Left lung (tissue), 10 donors: ENCODE data around the gene MYO15A. TPM values are rescaled to one million over a fixed set of nuclear protein-coding genes. Genes with fewer than 3 reads are reported as not detected.

Source experiments
- ATAC-seq: fragments of 200-7000 bp; cut with Tn5 transposase; one replicate; pipeline ENCODE4 v1.9.1; 2020; ENCODE audit warnings: moderate library complexity
- DNase-seq, 4 donors: peaks; one replicate each; pipeline ENCODE4 v3.0.0-alpha.2; 2013 to 2020
- H3K27ac ChIP-seq, 2 donors: fragments of 200-600 bp; sonication (generic) in 1 of 2; one replicate each; pipeline versions ENCODE4 v1.5.0 to v1.8.0; 2020 to 2021
- H3K27me3 ChIP-seq, 2 donors: fragments of 200-600 bp; sonication (generic) in 1 of 2; one replicate each; pipeline versions ENCODE4 v1.5.0 to v1.8.0; 2020 to 2021
- H3K36me3 ChIP-seq, 2 donors: fragments of 200-600 bp; sonication (generic) in 1 of 2; one replicate each; pipeline versions ENCODE4 v1.5.0 to v1.8.0; 2020 to 2021
- H3K4me1 ChIP-seq, 2 donors: fragments of 200-600 bp; one replicate each; pipeline ENCODE4 v1.8.0; 2021
- H3K4me3 ChIP-seq, 2 donors: fragments of 200-600 bp; sonication (generic) in 1 of 2; one replicate each; pipeline versions ENCODE4 v1.5.0 to v1.8.0; 2020 to 2021; ENCODE audit warnings: mild to moderate bottlenecking in 1 of 2
- H3K9me3 ChIP-seq, 2 donors: fragments of 200-600 bp; sonication (generic) in 1 of 2; one replicate each; pipeline versions ENCODE4 v1.5.0 to v1.8.0; 2020 to 2021
- intact Hi-C, 2 donors: fragments of 100-400 bp; cut with DNase I; formaldehyde crosslinking; loops; one replicate each; pipeline versions ENCODE4 v1.11.2 to v1.14.2; 2022
- polyA plus RNA-seq, 6 donors: library from polyadenylated mRNA; unstranded; fragments of 120-200 nt; gene quantifications; one replicate each; pipeline ENCODE4 v1.2.1, GENCODE V29; 2013; ENCODE audit not compliant: insufficient read length in 6 of 6
- total RNA-seq, 2 donors: library from RNA; stranded (reverse); fragmentation: NEBNext Ultra II Directional; extraction: Animal tissue kit (Norgen Biotek cat#: 25700); gene quantifications; one replicate each; pipeline ENCODE4 v1.2.1, GENCODE V29; 2021
- TF ChIP-seq, protein P1 (sequence below), 2 donors: fragments of 200-600 bp; sonication (generic) in 1 of 2; IDR thresholded peaks; one replicate each; pipeline versions ENCODE4 v1.5.0 to v1.8.0; 2021; ENCODE audit warnings: antibody characterized with exemption in 2 of 2
- donor health status: DM: no; HTN: yes; CAD: no.
- donor health status: DM: no; HTN: no; CAD: no.

The MYO15A gene
- total and polyA plus RNA-seq, 8 donors, result 1.3 to 3.2 (median 2.6) TPM

DNA sequence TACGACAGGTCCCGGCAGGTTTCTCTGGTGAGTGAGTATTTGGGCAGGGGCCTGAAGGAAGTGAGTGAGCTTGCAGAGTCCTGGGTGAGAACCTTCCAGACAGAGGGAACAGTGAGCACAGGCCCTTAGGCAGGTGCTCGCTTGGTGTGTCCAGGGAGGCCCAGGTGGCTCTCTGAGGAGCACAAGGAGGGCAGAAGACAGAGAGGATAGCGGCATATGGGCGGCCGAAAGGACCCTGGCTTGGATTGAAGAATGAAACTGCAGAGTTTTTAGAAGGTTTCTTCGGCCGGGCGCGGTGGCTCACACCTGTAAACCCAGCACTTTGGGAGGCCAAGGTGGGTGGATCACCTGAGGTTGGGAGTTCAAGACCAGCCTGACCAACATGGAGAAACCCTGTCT lies 14.1 kb upstream of the MYO15A start:
- Histone ChIP-seq H3K4me3 (no peak overlapping the region), H3K9me3 (no peaks in the 10 kb centered on the region), H3K4me1 (no peaks in the 10 kb centered on the region), H3K27me3 (no peaks in the 10 kb centered on the region), H3K27ac (no peak overlapping the region), H3K36me3 (peaks cover 0 to 85% of the 10 kb centered on the region in 2 donors)
- ATAC-seq (no peak), DNase-seq (peak in 1 of 4 donors; percentile 59)
- TF ChIP-seq, protein P1, sequence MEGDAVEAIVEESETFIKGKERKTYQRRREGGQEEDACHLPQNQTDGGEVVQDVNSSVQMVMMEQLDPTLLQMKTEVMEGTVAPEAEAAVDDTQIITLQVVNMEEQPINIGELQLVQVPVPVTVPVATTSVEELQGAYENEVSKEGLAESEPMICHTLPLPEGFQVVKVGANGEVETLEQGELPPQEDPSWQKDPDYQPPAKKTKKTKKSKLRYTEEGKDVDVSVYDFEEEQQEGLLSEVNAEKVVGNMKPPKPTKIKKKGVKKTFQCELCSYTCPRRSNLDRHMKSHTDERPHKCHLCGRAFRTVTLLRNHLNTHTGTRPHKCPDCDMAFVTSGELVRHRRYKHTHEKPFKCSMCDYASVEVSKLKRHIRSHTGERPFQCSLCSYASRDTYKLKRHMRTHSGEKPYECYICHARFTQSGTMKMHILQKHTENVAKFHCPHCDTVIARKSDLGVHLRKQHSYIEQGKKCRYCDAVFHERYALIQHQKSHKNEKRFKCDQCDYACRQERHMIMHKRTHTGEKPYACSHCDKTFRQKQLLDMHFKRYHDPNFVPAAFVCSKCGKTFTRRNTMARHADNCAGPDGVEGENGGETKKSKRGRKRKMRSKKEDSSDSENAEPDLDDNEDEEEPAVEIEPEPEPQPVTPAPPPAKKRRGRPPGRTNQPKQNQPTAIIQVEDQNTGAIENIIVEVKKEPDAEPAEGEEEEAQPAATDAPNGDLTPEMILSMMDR (IDR thresholded peaks at IDR 0.05), result no peak
- intact Hi-C loops, result no loop called here

DNA sequence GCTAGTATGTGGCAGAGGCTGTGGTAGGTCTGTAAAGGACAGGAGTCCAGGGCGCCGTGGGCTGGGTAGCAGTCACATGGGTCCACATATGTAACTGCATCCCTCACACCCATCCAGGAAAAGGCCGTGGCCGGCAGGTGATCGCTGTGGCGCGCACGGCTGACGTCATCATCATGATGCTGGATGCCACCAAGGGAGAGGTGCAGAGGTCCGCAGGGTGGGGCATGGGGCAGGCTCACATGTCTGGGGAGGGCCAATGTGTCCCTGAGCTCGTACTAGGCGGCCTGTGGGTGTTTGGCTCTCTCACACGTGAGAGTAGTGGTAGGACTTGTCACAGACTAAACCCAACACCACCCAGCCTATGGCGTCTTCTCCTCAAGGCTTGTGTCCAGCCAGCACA lies 9.0 kb upstream of the MYO15A start:
- H3K4me1 ChIP-seq, result no peaks in the 10 kb centered on the region
- no peak for ATAC-seq
- peaks cover 0 to 94% of the 10 kb centered on the region in 2 donors for H3K36me3 ChIP-seq
- H3K27me3 ChIP-seq, result no peaks in the 10 kb centered on the region
- TF ChIP-seq, protein P1 (IDR thresholded peaks at IDR 0.05), result no peak
- H3K4me3 ChIP-seq, result no peak overlapping the region
- intact Hi-C loops, result no loop called here
- H3K9me3 ChIP-seq, result no peaks in the 10 kb centered on the region
- no peak overlapping the region for H3K27ac ChIP-seq
- DNase-seq, result no peak

DNA sequence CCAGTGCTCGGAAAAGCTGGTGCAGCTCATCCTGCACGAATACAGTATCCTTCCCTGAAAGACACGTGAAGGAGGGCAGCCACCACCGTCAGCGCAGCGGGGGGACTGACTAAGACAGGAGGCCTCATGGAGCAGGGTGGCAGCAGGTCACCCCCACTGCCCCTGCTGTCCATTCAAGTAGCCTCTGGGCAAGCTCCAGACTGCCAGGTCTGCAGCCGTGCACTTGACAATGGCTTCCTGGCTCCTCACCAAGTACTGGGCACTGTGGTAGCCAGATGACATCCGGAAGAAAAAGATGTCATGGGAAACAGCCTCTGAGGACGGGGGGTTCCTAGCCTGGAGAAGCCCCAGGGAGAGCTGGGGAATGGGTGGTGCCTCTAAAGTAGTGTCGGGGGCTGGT lies 7.9 kb upstream of the MYO15A start:
- intact Hi-C loops, result no loop called here
- Histone ChIP-seq H3K4me3 (no peak overlapping the region), H3K36me3 (peaks cover 0 to 94% of the 10 kb centered on the region in 2 donors), H3K27ac (no peak overlapping the region), H3K4me1 (no peaks in the 10 kb centered on the region), H3K27me3 (no peaks in the 10 kb centered on the region), H3K9me3 (no peaks in the 10 kb centered on the region)
- DNase-seq, result no peak
- ATAC-seq, result no peak
- TF ChIP-seq, protein P1 (IDR thresholded peaks at IDR 0.05), result no peak

DNA sequence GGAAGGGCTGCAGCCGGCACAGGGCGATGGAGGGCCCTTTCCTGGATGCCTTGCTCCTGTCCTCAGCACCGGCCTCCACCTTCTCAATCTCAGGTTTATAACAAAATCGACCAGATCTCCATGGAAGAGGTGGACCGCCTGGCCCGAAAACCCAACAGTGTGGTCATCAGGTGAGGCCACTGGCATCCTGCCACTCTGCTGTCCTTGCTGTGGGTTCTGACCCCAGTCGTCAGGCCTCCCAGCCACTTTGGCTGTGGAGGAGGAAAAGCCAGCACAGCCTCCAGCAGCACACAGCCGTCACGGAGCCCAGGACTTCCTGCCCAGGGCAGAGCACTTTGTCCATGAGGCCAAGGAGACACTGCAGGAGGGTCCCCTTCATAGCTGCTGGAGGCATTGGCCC lies 6.7 kb upstream of the MYO15A start:
- TF ChIP-seq, protein P1 (IDR thresholded peaks at IDR 0.05), result no peak
- Histone ChIP-seq H3K9me3 (no peaks in the 10 kb centered on the region), H3K27ac (no peak overlapping the region), H3K27me3 (no peaks in the 10 kb centered on the region), H3K36me3 (peaks cover 0 to 94% of the 10 kb centered on the region in 2 donors), H3K4me3 (no peak overlapping the region), H3K4me1 (no peaks in the 10 kb centered on the region)
- no peak for ATAC-seq
- intact Hi-C loops, result no loop called here
- DNase-seq, result no peak

DNA sequence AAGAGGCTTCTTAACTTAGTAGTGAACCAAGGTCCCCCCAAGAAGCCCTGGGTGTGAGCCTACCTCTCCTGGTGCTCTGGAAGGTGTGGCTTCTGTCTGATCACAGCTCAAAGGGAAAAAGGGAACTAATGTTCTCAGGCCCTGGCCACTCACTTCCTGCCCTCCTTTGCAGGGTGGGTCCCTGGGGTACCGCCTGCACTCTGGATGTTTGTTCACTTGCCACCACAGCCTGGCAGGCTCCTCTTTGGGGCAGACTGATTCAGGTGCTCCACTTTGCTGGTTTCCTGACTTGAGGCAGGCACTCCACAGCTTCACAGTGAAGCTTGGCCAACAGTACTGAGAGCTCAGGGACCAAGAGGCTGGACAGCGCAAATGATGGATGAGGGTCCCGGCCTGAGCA lies 5.9 kb upstream of the MYO15A start:
- intact Hi-C loops, result no loop called here
- Histone ChIP-seq H3K36me3 (peaks cover 0 to 94% of the 10 kb centered on the region in 2 donors), H3K27me3 (no peaks in the 10 kb centered on the region), H3K4me3 (no peak overlapping the region), H3K27ac (no peak overlapping the region), H3K4me1 (no peaks in the 10 kb centered on the region), H3K9me3 (no peaks in the 10 kb centered on the region)
- no peak for DNase-seq
- TF ChIP-seq, protein P1 (IDR thresholded peaks at IDR 0.05), result no peak
- ATAC-seq, result no peak
